GM12891 (cell line): Measurements from ENCODE around the gene SORCS2.

Experiments used
- DNase-seq: peaks from one replicate; pipeline ENCODE4 v3.0.0; 2011; ENCODE audit warnings: low spot score; ENCODE audit not compliant: insufficient read length
- FAIRE-seq: peaks from 2 replicates; lab custom pipeline; 2011; peaks lifted over from hg19 to GRCh38; lab: Jason Lieb, UNC
- PAX5 ChIP-seq: IDR thresholded peaks from 2 replicates; pipeline ENCODE4 v1.6.1; 2011; ENCODE audit warnings: low read length, moderate library complexity, mild to moderate bottlenecking; ENCODE audit not compliant: insufficient read depth, severe bottlenecking
- POLR2A ChIP-seq: IDR thresholded peaks from 2 replicates; pipeline ENCODE4 v1.6.1; 2011; ENCODE audit warnings: low read depth, low read length, control low read depth
- POLR2AphosphoS5 ChIP-seq: IDR thresholded peaks from 2 replicates; pipeline ENCODE4 v1.6.1; 2011; ENCODE audit warnings: low read depth, low read length, control low read depth
- POU2F2 ChIP-seq: IDR thresholded peaks from 2 replicates; pipeline ENCODE4 v1.6.1; 2011; ENCODE audit warnings: low read depth, mild to moderate bottlenecking, control low read depth, low read length, moderate library complexity
- SPI1 ChIP-seq: IDR thresholded peaks from 2 replicates; pipeline ENCODE4 v1.6.1; 2011; ENCODE audit warnings: low read depth, low read length, control low read depth
- TAF1 ChIP-seq: IDR thresholded peaks from 2 replicates; pipeline ENCODE4 v1.6.1; 2011; ENCODE audit warnings: low read depth, low read length, control low read depth

SORCS2 gene

DNA sequence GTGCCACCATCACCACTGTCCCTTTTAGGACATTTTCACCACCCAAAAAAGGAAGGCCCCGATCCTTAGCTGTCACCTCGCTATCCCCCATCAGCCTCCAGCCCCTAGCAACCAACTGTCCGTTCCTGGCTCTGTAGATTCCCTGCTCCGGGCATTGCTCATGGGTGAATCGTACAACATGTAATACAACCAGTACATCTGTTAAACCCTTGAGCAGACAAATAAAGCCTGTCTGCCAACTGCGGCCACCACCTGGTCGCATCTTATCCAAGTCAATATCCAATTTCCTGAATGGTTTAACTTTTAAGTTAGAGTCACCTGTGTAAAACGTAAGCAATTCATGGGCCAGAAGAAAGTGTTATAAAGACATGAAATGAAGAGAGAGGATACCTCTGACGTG is 495.5 kb downstream of the SORCS2 start:
- no peak for FAIRE-seq
- no peak for DNase-seq
- TF ChIP-seq POLR2A (no peak), SPI1 (no peak), TAF1 (no peak), POLR2AphosphoS5 (no peak), PAX5 (no peak), POU2F2 (no peak)

DNA sequence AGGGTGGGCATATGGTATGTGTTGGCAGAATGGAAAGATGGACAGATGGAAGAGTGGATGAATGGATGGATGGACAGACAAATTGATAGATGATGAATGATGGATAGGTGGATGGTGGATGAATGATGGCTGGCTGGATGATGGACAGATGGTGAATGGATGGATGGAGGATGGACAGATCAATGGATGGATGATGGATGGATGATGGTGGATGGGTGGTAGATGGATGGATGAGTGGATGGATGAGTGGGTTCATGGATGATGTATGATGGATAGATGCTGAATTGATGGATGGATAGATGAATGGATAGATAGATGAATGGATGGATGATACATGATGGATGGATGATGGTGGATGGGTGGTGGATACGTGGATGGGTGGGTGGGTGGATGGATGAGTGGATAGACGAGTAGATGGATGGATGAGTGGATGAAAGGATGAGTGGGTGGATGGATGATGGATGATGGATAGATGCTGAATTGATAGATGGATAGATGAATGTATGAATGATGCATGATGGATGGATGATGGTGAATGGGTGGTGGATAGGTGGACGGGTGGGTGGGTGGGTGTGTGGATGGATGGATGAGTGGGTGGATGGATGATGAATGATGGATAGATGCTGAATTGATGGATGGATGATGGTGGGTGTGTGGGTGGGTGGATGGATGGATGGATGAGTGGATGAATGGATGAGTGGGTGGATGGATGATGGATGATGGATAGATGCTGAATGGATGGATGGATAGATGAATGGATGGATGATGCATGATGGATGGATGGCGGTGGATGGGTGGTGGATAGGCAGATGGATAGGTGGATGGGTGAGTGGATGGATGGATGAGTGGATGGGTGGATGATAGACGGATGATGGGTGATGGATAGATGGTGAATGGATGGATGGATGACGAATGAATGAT is 497.7 kb downstream of the SORCS2 start:
- no peak for FAIRE-seq
- TF ChIP-seq POLR2A: no peak
- no peak for TF ChIP-seq PAX5
- TF ChIP-seq TAF1: no peak
- no peak for TF ChIP-seq POLR2AphosphoS5
- TF ChIP-seq POU2F2: no peak
- TF ChIP-seq SPI1: no peak
- no peak for DNase-seq

DNA sequence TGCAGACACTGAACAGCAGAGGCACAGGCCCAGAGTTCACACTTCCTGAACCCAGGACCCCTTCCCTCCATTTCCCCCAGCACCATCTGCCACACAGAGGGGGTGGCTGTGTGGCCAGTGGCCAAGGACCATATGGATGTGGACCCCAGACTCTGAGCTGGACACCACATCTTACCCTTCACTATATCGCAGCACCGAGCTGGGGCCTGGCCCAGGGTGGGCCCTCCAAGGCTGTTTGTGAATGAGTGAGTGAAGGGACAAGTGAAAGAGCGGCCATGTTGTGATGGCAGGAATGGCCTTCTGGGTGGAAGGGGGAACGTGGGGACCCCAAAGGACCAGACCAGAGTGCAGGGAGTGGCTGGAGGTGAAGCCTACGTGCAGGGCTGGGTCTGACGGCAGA is 498.7 kb downstream of the SORCS2 start:
- TF ChIP-seq SPI1 (no peak), TAF1 (no peak), POU2F2 (no peak)
- FAIRE-seq: no peak
- no peak for DNase-seq

DNA sequence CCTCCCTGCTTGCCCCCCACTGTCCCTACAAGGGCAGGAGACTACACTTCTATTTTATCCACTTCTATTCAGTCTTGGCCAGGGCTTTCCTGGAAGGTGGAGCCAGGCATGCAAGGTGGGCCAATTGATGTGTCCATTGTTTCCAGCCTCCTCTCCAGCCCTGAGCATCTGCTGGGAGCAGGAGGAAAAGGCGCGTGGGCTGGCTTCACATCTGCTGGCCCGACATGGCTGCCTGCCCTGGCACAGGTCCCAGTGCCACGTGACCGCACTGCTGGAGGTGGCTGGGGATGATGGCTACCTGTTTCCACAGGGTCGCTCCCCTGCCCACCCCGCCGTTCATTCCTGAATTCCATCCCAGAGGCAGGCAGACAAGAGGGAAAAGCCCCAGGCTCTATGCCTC is 499.6 kb downstream of the SORCS2 start:
- FAIRE-seq: no peak
- TF ChIP-seq PAX5: no peak
- TF ChIP-seq POLR2A: no peak
- no peak for TF ChIP-seq TAF1
- TF ChIP-seq POU2F2: no peak
- TF ChIP-seq SPI1: no peak
- no peak for TF ChIP-seq POLR2AphosphoS5
- no peak for DNase-seq

DNA sequence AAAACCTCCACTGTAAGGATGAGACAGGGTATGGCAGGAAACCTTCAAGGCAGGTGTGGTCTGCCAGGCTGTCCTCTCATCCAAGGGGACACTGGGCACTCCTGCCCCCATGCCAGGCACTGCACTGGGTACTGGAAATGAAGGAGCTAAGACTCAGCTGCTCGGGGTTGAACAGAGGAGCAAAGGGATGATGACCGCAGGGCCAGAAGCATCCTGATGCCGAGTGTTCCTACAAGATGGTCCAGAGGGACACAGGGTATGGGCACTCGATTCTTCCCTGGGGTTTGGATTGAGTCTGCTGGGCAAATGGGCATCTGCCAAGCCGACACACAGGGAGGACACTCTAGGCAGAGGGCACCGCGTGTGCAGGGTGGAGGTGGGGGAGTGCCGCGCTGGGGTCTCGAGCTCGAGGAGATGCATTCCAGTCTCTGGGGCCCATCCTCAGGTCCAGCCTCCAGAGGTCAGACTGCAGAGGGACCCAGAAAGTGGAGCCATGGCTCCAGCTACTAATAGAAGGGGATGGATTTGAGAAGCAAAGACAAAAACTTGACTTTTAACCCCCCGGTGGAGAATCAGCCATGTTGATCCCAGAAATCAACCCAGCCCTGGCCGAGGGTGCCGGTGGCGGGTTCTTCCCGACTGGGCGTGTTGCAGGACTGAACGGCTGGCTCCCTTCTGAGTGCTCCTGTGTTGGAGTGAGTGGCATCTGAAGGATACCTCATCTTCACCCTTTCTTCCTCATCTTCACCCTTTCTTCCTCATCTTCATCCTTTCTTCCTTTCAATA is 500.3 kb downstream of the SORCS2 start:
- no peak for TF ChIP-seq POLR2AphosphoS5
- TF ChIP-seq PAX5: no peak
- no peak for TF ChIP-seq POU2F2
- no peak for TF ChIP-seq SPI1
- no peak for TF ChIP-seq TAF1
- TF ChIP-seq POLR2A: no peak
- no peak for DNase-seq
- no peak for FAIRE-seq

DNA sequence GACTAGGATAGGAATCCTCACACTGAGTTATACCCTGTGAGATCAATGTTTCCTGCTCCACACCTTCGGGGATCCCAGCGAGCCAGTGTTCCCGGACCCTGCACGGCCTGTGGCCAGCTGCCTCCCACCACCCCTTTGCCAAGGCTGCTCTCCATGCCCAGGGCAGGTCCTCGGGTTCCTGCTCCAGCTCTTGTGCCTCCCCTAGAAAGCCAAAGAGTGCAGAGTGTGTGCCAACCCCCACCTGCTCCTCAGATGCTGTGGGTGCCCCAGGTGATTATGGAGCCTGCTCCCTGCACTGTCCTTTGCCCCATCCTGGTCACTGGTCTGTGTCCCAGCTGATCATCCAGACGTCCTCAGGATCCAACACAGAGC is 500.9 kb downstream of the SORCS2 start:
- FAIRE-seq: no peak
- DNase-seq: no peak
- TF ChIP-seq TAF1 (no peak), POLR2A (no peak), POU2F2 (no peak), POLR2AphosphoS5 (no peak), PAX5 (no peak), SPI1 (no peak)

DNA sequence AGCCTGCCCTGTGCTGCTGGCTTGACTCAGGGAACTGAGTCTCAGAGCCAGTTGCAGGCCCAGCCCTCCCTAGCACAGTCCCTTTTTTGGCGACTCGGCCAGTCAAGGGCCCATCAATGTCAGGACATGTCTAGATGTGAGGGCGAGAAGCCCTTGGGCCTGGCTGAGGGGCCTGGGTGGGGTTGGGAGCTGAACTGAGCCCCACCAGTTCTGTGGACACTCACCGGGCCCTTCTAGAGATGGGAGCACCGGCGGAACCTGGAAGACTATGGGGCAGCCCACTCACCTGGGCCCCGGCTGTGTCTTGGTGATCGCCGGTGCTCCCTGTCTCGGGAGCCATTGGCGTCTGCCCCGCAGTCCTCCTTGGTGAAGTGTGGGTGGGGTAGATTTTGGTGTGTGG is 501.4 kb downstream of the SORCS2 start:
- FAIRE-seq (no peak), DNase-seq (no peak)
- TF ChIP-seq TAF1: no peak
- no peak for TF ChIP-seq POLR2AphosphoS5
- TF ChIP-seq POLR2A: no peak
- TF ChIP-seq SPI1: no peak
- TF ChIP-seq PAX5: no peak
- no peak for TF ChIP-seq POU2F2

DNA sequence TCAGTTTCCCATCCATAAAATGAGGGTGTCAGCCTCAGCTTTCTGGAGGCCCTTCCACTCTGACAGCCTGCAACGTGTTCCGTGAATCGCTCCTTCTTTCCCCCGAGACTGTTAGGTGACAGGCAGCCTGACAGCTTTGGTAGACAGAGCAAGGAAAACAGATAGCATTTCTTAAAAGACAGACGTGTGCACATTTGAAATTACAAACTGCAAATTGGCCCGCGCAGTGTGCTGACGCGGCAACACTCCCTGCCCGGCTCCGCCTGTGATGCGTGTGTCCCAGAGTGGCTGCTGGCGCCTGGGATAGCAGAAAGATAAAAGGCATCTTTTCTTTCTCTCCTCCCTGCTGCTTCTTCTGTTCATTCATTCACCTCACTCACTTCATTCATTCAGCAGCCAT is 502.0 kb downstream of the SORCS2 start:
- FAIRE-seq (no peak), DNase-seq (no peak)
- TF ChIP-seq POU2F2 (no peak), SPI1 (no peak), POLR2AphosphoS5 (no peak), TAF1 (no peak), PAX5 (no peak), POLR2A (no peak)

DNA sequence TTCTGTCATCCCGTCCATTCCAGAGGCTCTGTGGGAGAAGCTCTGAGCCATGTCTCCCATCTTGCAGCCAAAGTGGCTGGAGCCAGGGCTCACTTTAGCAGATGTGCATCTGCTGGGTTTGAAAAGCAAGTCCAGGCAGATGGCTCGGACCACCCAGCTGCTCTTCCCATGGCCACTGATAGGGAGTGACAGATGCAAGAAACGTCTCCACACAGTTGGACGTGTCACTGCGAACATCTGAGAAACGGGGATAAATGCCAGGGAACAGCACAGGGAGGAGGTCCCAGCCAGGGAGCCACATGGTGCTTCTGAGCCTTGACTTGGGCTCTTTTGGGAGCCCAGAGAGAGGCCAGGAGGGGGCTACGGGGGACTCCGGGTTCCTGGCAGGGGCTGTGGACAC is 505.0 kb downstream of the SORCS2 start:
- no peak for TF ChIP-seq PAX5
- no peak for TF ChIP-seq POLR2A
- TF ChIP-seq POU2F2: no peak
- TF ChIP-seq POLR2AphosphoS5: no peak
- no peak for TF ChIP-seq SPI1
- FAIRE-seq (no peak), DNase-seq (no peak)

DNA sequence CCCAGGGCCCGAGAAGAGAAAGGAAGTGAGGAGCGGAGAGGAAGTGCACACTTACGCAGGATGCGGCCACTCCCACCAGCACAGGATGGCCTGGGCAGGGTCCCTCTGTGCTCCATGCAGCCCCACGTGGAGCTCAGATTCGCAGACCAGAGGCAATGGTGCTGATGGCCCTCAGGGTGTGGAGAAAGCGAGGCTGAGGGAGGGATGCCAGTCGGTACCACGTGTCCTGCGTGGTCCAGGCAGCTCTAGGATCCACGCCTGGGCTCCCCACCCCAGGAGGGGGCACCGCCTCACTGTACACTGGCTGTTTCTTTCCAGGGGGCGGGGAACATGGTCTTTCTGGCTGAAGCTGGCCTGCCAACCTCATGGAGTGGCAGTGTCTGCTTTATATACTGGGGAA is 505.5 kb downstream of the SORCS2 start:
- FAIRE-seq (no peak), DNase-seq (no peak)
- TF ChIP-seq SPI1: no peak
- no peak for TF ChIP-seq POLR2A
- TF ChIP-seq TAF1: no peak
- no peak for TF ChIP-seq POU2F2
- no peak for TF ChIP-seq POLR2AphosphoS5
- no peak for TF ChIP-seq PAX5

DNA sequence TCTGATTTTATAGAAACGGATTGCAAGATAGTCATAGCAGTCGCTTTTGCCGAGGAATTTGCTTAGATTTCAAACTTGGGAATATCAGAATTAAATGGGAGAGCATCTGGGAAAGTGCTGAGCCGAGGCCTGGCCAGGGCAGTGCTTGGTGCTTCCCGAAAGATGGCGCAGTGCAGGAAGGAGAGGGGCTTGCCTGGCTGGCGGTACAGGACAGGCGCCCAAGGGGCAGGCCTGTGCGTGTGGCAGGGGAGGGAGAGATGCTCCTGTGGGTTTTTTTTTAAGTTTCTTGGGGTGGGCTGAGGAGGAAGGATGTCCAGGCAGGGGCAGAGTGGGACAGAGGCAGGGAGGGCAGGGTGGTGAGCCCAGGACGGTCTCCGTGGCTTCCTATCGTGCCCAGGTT is 506.2 kb downstream of the SORCS2 start:
- DNase-seq (no peak), FAIRE-seq (no peak)
- TF ChIP-seq POLR2AphosphoS5: no peak
- no peak for TF ChIP-seq SPI1
- no peak for TF ChIP-seq POU2F2
